Measurements from ENCODE around the gene WIPF1. TPM values are rescaled to one million over a fixed set of nuclear protein-coding genes. Genes with fewer than 3 reads are reported as not detected.

WIPF1 gene
- total and polyA plus RNA-seq, 4 experiments from 2014 or later, result 79.2 to 484 (median 326) TPM

GRCh38 chr2:174568425-174568824 is 29.2 kb downstream of the WIPF1 start:
- H3K27me3 Mint-ChIP-seq, result no peaks in the 10 kb centered on the region
- H3K9me3 Mint-ChIP-seq, result no peaks in the 10 kb centered on the region
- POLR2A ChIA-PET (ENCODE audit: partially characterized antibody), result interaction anchor here (0.7 to 9.6 kb wide), 4 partner anchors 12 to 35 kb away, joined by 3 to 53 read pairs (median 6); partner anchors contain the start of gene WIPF1
- Histone ChIP-seq H3K4me1 (ENCODE audit: insufficient read depth, low read length) (peaks cover 27% of the 10 kb centered on the region), H3K27ac (ENCODE audit: low read depth, low read length) (no peak overlapping the region), H3K4me3 (ENCODE audit: low read length in 2 of 2) (no peak overlapping the region), H3K36me3 (ENCODE audit: insufficient read depth, low read length) (peaks cover 88% of the 10 kb centered on the region), H3K27me3 (ENCODE audit: insufficient read depth, low read length) (no peaks in the 10 kb centered on the region), H3K9me3 (ENCODE audit: control insufficient read depth in 1 of 2, low read length in 2 of 2) (no peaks in the 10 kb centered on the region)
- no peak overlapping the region for H3K4me3 Mint-ChIP-seq
- peak overlapping the region in 5 of 7 donors; percentile 8 to 77 (median 42) for H3K27ac Mint-ChIP-seq
- DNase-seq, result no peak
- peaks cover 70 to 86% of the 10 kb centered on the region in 2 donors for H3K36me3 Mint-ChIP-seq
- peaks cover 24 to 51% (median 40%) of the 10 kb centered on the region in 4 donors for H3K4me1 Mint-ChIP-seq
- CTCF ChIA-PET (ENCODE audit: partially characterized antibody), result interaction anchor here (1.3 to 26.1 kb wide), 4 partner anchors 10 to 129 kb away, joined by 4 to 430 read pairs (median 6); partner anchors contain the start of gene WIPF1
- intact Hi-C loops (cut with micrococcal nuclease), result loop anchor here (2.0 to 5.0 kb wide), 3 partner anchors 14 to 34 kb away; no protein-coding TSS in a partner anchor

GRCh38 chr2:174566871-174567270 is 30.7 kb downstream of the WIPF1 start:
- H3K36me3 Mint-ChIP-seq, result peaks cover 72 to 90% of the 10 kb centered on the region in 2 donors
- Histone ChIP-seq H3K36me3 (ENCODE audit: insufficient read depth, low read length) (peaks cover 88% of the 10 kb centered on the region), H3K4me3 (ENCODE audit: low read length in 2 of 2) (no peak overlapping the region), H3K4me1 (ENCODE audit: insufficient read depth, low read length) (peaks cover 22% of the 10 kb centered on the region), H3K9me3 (ENCODE audit: control insufficient read depth in 1 of 2, low read length in 2 of 2) (no peaks in the 10 kb centered on the region), H3K27ac (ENCODE audit: low read depth, low read length) (no peak overlapping the region), H3K27me3 (ENCODE audit: insufficient read depth, low read length) (no peaks in the 10 kb centered on the region)
- peaks cover 21 to 48% (median 34%) of the 10 kb centered on the region in 4 donors for H3K4me1 Mint-ChIP-seq
- H3K9me3 Mint-ChIP-seq, result no peaks in the 10 kb centered on the region
- no peak overlapping the region for H3K4me3 Mint-ChIP-seq
- H3K27me3 Mint-ChIP-seq, result no peaks in the 10 kb centered on the region
- CTCF ChIA-PET (ENCODE audit: partially characterized antibody), result interaction anchor here (0.6 to 26.1 kb wide), 5 partner anchors 34 to 122 kb away, joined by 3 to 430 read pairs (median 3); partner anchors contain the start of gene WIPF1
- intact Hi-C loops (cut with micrococcal nuclease), result loop anchor here (5.0 kb wide), 1 partner anchor 35 kb away; no protein-coding TSS in a partner anchor
- POLR2A ChIA-PET (ENCODE audit: partially characterized antibody), result interaction anchor here (1.2 to 9.6 kb wide), 6 partner anchors 10 to 104 kb away, joined by 3 to 53 read pairs (median 5); partner anchors contain the start of genes GPR155 and WIPF1
- no peak for DNase-seq
- peak overlapping the region in 5 of 7 donors; percentile 20 to 77 (median 68) for H3K27ac Mint-ChIP-seq

GRCh38 chr2:174563530-174564282 is 33.9 kb downstream of the WIPF1 start:
- H3K36me3 Mint-ChIP-seq, result peaks cover 55 to 87% of the 10 kb centered on the region in 2 donors
- CTCF ChIA-PET (ENCODE audit: partially characterized antibody), result interaction anchor here (1.0 to 26.1 kb wide), 3 partner anchors 37 to 136 kb away, joined by 4 to 430 read pairs (median 4); partner anchors contain the start of gene WIPF1
- H3K4me1 ChIP-seq (ENCODE audit: insufficient read depth, low read length), result no peaks in the 10 kb centered on the region
- H3K9me3 Mint-ChIP-seq, result no peaks in the 10 kb centered on the region
- peaks cover 87% of the 10 kb centered on the region for H3K36me3 ChIP-seq (ENCODE audit: insufficient read depth, low read length)
- H3K4me1 Mint-ChIP-seq, result peaks cover 8 to 23% (median 17%) of the 10 kb centered on the region in 4 donors
- H3K4me3 Mint-ChIP-seq, result no peak overlapping the region
- no peak overlapping the region for H3K4me3 ChIP-seq (ENCODE audit: low read length in 2 of 2)
- no peak overlapping the region for H3K27ac ChIP-seq (ENCODE audit: low read depth, low read length)
- H3K9me3 ChIP-seq (ENCODE audit: control insufficient read depth in 1 of 2, low read length in 2 of 2), result no peaks in the 10 kb centered on the region
- intact Hi-C loops (cut with micrococcal nuclease), result loop anchor here (1.0 kb wide), 1 partner anchor 10 kb away; no protein-coding TSS in a partner anchor
- H3K27me3 Mint-ChIP-seq, result no peaks in the 10 kb centered on the region
- no peak for DNase-seq
- peak overlapping the region in 4 of 7 donors; percentile 32 to 67 (median 49) for H3K27ac Mint-ChIP-seq
- POLR2A ChIA-PET (ENCODE audit: partially characterized antibody), result interaction anchor here (0.5 to 9.6 kb wide), 6 partner anchors 9 to 1424 kb away, joined by 3 to 53 read pairs (median 4); partner anchors contain the start of gene WIPF1
- no peaks in the 10 kb centered on the region for H3K27me3 ChIP-seq (ENCODE audit: insufficient read depth, low read length)

- H3K36me3 Mint-ChIP-seq, result peaks cover 41 to 81% of the 10 kb centered on the region in 2 donors
- Histone ChIP-seq H3K9me3 (ENCODE audit: control insufficient read depth in 1 of 2, low read length in 2 of 2) (no peaks in the 10 kb centered on the region), H3K27me3 (ENCODE audit: insufficient read depth, low read length) (no peaks in the 10 kb centered on the region), H3K4me1 (ENCODE audit: insufficient read depth, low read length) (no peaks in the 10 kb centered on the region), H3K27ac (ENCODE audit: low read depth, low read length) (no peak overlapping the region), H3K36me3 (ENCODE audit: insufficient read depth, low read length) (peaks cover 74% of the 10 kb centered on the region), H3K4me3 (ENCODE audit: low read length in 2 of 2) (no peak overlapping the region)
- H3K27ac Mint-ChIP-seq, result peak overlapping the region; percentile 38 to 60 (median 51)
- no peak overlapping the region for H3K4me3 Mint-ChIP-seq
- peaks cover 5 to 12% (median 11%) of the 10 kb centered on the region in 4 donors for H3K4me1 Mint-ChIP-seq
- intact Hi-C loops (cut with micrococcal nuclease), result no loop called here
- DNase-seq, result no peak
- H3K27me3 Mint-ChIP-seq, result no peaks in the 10 kb centered on the region
- H3K9me3 Mint-ChIP-seq, result no peaks in the 10 kb centered on the region
- ChIA-PET POLR2A (ENCODE audit: partially characterized antibody) (interaction anchor here (0.9 to 9.6 kb wide), 5 partner anchors 12 to 128 kb away, joined by 3 to 53 read pairs (median 4); partner anchors contain the start of gene WIPF1), CTCF (ENCODE audit: partially characterized antibody) (interaction anchor here (0.8 to 2.3 kb wide), 6 partner anchors 16 to 126 kb away, joined by 3 to 10 read pairs (median 4); no protein-coding TSS in a partner anchor)
These were observed 35.6 kb downstream of the WIPF1 start for GRCh38 chr2:174561972-174562370.

GRCh38 chr2:174561283-174561971 is 36.2 kb downstream of the WIPF1 start:
- H3K4me1 Mint-ChIP-seq, result peaks cover 4 to 14% (median 12%) of the 10 kb centered on the region in 4 donors
- CTCF ChIA-PET (ENCODE audit: partially characterized antibody), result interaction anchor here (0.8 to 2.3 kb wide), 6 partner anchors 16 to 127 kb away, joined by 3 to 10 read pairs (median 4); no protein-coding TSS in a partner anchor
- DNase-seq, result no peak
- no peaks in the 10 kb centered on the region for H3K9me3 Mint-ChIP-seq
- no peak overlapping the region for H3K4me3 Mint-ChIP-seq
- Histone ChIP-seq H3K9me3 (ENCODE audit: control insufficient read depth in 1 of 2, low read length in 2 of 2) (no peaks in the 10 kb centered on the region), H3K4me1 (ENCODE audit: insufficient read depth, low read length) (no peaks in the 10 kb centered on the region), H3K27me3 (ENCODE audit: insufficient read depth, low read length) (no peaks in the 10 kb centered on the region), H3K4me3 (ENCODE audit: low read length in 2 of 2) (no peak overlapping the region), H3K27ac (ENCODE audit: low read depth, low read length) (no peak overlapping the region), H3K36me3 (ENCODE audit: insufficient read depth, low read length) (peaks cover 69% of the 10 kb centered on the region)
- H3K27me3 Mint-ChIP-seq, result no peaks in the 10 kb centered on the region
- intact Hi-C loops (cut with micrococcal nuclease), result no loop called here
- peak overlapping the region in 6 of 7 donors; percentile 36 to 94 (median 72) for H3K27ac Mint-ChIP-seq
- POLR2A ChIA-PET (ENCODE audit: partially characterized antibody), result interaction anchor here (0.9 to 9.6 kb wide), 5 partner anchors 13 to 128 kb away, joined by 3 to 53 read pairs (median 3); partner anchors contain the start of gene WIPF1
- peaks cover 37 to 77% of the 10 kb centered on the region in 2 donors for H3K36me3 Mint-ChIP-seq

GRCh38 chr2:174560737-174561136 is 36.9 kb downstream of the WIPF1 start:
- no peaks in the 10 kb centered on the region for H3K9me3 ChIP-seq (ENCODE audit: control insufficient read depth in 1 of 2, low read length in 2 of 2)
- no peak overlapping the region for H3K4me3 ChIP-seq (ENCODE audit: low read length in 2 of 2)
- H3K4me3 Mint-ChIP-seq, result no peak overlapping the region
- ChIA-PET POLR2A (ENCODE audit: partially characterized antibody) (interaction anchor here (1.1 to 9.6 kb wide), 3 partner anchors 14 to 73 kb away, joined by 3 to 53 read pairs (median 3); partner anchors contain the start of gene WIPF1), CTCF (ENCODE audit: partially characterized antibody) (interaction anchor here (0.7 to 2.3 kb wide), 4 partner anchors 17 to 127 kb away, joined by 3 to 10 read pairs (median 3); no protein-coding TSS in a partner anchor)
- H3K4me1 ChIP-seq (ENCODE audit: insufficient read depth, low read length), result peaks cover 6% of the 10 kb centered on the region
- no peaks in the 10 kb centered on the region for H3K9me3 Mint-ChIP-seq
- no peak overlapping the region for H3K27ac ChIP-seq (ENCODE audit: low read depth, low read length)
- peak overlapping the region in 4 of 7 donors; percentile 36 to 94 (median 72) for H3K27ac Mint-ChIP-seq
- peaks cover 33 to 79% of the 10 kb centered on the region in 2 donors for H3K36me3 Mint-ChIP-seq
- intact Hi-C loops (cut with micrococcal nuclease), result no loop called here
- peaks cover 9 to 21% (median 17%) of the 10 kb centered on the region in 4 donors for H3K4me1 Mint-ChIP-seq
- DNase-seq, result no peak
- peaks cover 64% of the 10 kb centered on the region for H3K36me3 ChIP-seq (ENCODE audit: insufficient read depth, low read length)
- H3K27me3 Mint-ChIP-seq, result no peaks in the 10 kb centered on the region
- no peaks in the 10 kb centered on the region for H3K27me3 ChIP-seq (ENCODE audit: insufficient read depth, low read length)

All from CD4-positive, alpha-beta memory T cell (primary cell).